Muscle layer of colon (tissue), 2 donors: ENCODE data around the gene AKT1S1.

ENCODE experiments used
- H3K27ac ChIP-seq: one replicate; pipeline ENCODE4 v1.7.0; 2013; ENCODE audit warnings: low read depth, mild to moderate bottlenecking, low read length, moderate library complexity
- H3K27me3 ChIP-seq, 2 donors: one replicate each; pipeline ENCODE4 v1.7.0; 2013; ENCODE audit warnings: low read length in 2 of 2, mild to moderate bottlenecking in 2 of 2; ENCODE audit not compliant: insufficient read depth in 2 of 2, control insufficient read depth in 1 of 2
- H3K36me3 ChIP-seq: one replicate; pipeline ENCODE4 v1.7.0; 2013; ENCODE audit warnings: mild to moderate bottlenecking, low read length; ENCODE audit not compliant: insufficient read depth
- H3K4me1 ChIP-seq: one replicate; pipeline ENCODE4 v1.7.0; 2013; ENCODE audit warnings: mild to moderate bottlenecking, low read length; ENCODE audit not compliant: insufficient read depth
- H3K4me3 ChIP-seq, 2 donors: one replicate each; pipeline ENCODE4 v1.7.0; 2013; ENCODE audit warnings: low read length in 2 of 2, low read depth in 1 of 2, mild to moderate bottlenecking in 1 of 2, moderate library complexity in 1 of 2
- H3K9ac ChIP-seq: one replicate; pipeline ENCODE4 v1.7.0; 2013; ENCODE audit warnings: low read length
- H3K9me3 ChIP-seq: one replicate; pipeline ENCODE4 v1.7.0; 2013; ENCODE audit warnings: mild to moderate bottlenecking, low read length
- donor health status: abdominal sarcoma.
- donor health status: Adenocarcinoma of cecum.

The AKT1S1 gene

GRCh38 chr19:49869484-49870308 is 7.5 kb downstream of the AKT1S1 start:
- peaks cover 23% of the 10 kb centered on the region for H3K36me3 ChIP-seq
- H3K4me3 ChIP-seq: peak overlapping the region; percentile 49 to 68
- peak overlapping the region; percentile 92 for H3K27ac ChIP-seq
- no peaks in the 10 kb centered on the region for H3K27me3 ChIP-seq
- H3K9ac ChIP-seq: peak overlapping the region; percentile 68
- no peaks in the 10 kb centered on the region for H3K9me3 ChIP-seq
- peaks cover 42% of the 10 kb centered on the region for H3K4me1 ChIP-seq

GRCh38 chr19:49869009-49869483 is 8.1 kb downstream of the AKT1S1 start:
- Histone ChIP-seq H3K36me3 (peaks cover 26% of the 10 kb centered on the region), H3K9me3 (no peaks in the 10 kb centered on the region), H3K27me3 (no peaks in the 10 kb centered on the region), H3K9ac (peak overlapping the region; percentile 68), H3K4me3 (peak overlapping the region; percentile 25 to 61), H3K27ac (peak overlapping the region; percentile 92), H3K4me1 (peaks cover 42% of the 10 kb centered on the region)

GRCh38 chr19:49866933-49867782 is 10.0 kb downstream of the AKT1S1 start, which contains the start of gene PNKP:
Gene PNKP, minus strand, starts transcription at chr19:49867576. Its CDS starts 372 bp downstream, at chr19:49867204.
- peak within 1 kb of the TSS; percentile 98 for H3K27ac ChIP-seq
- peak within 1 kb of the TSS; percentile 65 to 91 for H3K4me3 ChIP-seq
- H3K4me1 ChIP-seq: peaks cover 42% of the 10 kb centered on the region
- H3K27me3 ChIP-seq: no peaks in the 10 kb centered on the region
- H3K36me3 ChIP-seq: peaks cover 31% of the 10 kb centered on the region
- H3K9me3 ChIP-seq: no peaks in the 10 kb centered on the region
- H3K9ac ChIP-seq: peak within 1 kb of the TSS; percentile 76

- no peak overlapping the region for H3K4me3 ChIP-seq
- H3K9me3 ChIP-seq: no peaks in the 10 kb centered on the region
- no peak overlapping the region for H3K27ac ChIP-seq
- H3K27me3 ChIP-seq: no peaks in the 10 kb centered on the region
- peaks cover 32% of the 10 kb centered on the region for H3K4me1 ChIP-seq
- no peak overlapping the region for H3K9ac ChIP-seq
- H3K36me3 ChIP-seq: peaks cover 19% of the 10 kb centered on the region
These were observed 12.3 kb downstream of the AKT1S1 start for GRCh38 chr19:49864890-49865289.

GRCh38 chr19:49863935-49864320 is 13.2 kb downstream of the AKT1S1 start:
- no peak overlapping the region for H3K9ac ChIP-seq
- no peaks in the 10 kb centered on the region for H3K9me3 ChIP-seq
- H3K36me3 ChIP-seq: peaks cover 19% of the 10 kb centered on the region
- H3K4me3 ChIP-seq: no peak overlapping the region
- peaks cover 30% of the 10 kb centered on the region for H3K4me1 ChIP-seq
- no peak overlapping the region for H3K27ac ChIP-seq
- H3K27me3 ChIP-seq: no peaks in the 10 kb centered on the region

GRCh38 chr19:49863254-49863934 is 13.8 kb downstream of the AKT1S1 start:
- H3K36me3 ChIP-seq: peaks cover 19% of the 10 kb centered on the region
- no peaks in the 10 kb centered on the region for H3K27me3 ChIP-seq
- peaks cover 24% of the 10 kb centered on the region for H3K4me1 ChIP-seq
- H3K27ac ChIP-seq: no peak overlapping the region
- H3K9me3 ChIP-seq: no peaks in the 10 kb centered on the region
- H3K4me3 ChIP-seq: no peak overlapping the region
- H3K9ac ChIP-seq: no peak overlapping the region

GRCh38 chr19:49862391-49863253 is 14.5 kb downstream of the AKT1S1 start:
- Histone ChIP-seq H3K4me3 (no peak overlapping the region), H3K27ac (no peak overlapping the region), H3K36me3 (peaks cover 22% of the 10 kb centered on the region), H3K4me1 (peaks cover 21% of the 10 kb centered on the region), H3K27me3 (no peaks in the 10 kb centered on the region), H3K9ac (no peak overlapping the region), H3K9me3 (no peaks in the 10 kb centered on the region)

- Histone ChIP-seq H3K27ac (no peak overlapping the region), H3K9me3 (no peaks in the 10 kb centered on the region), H3K36me3 (peaks cover 26% of the 10 kb centered on the region), H3K27me3 (no peaks in the 10 kb centered on the region), H3K9ac (no peak overlapping the region), H3K4me1 (peaks cover 20% of the 10 kb centered on the region), H3K4me3 (no peak overlapping the region)
These were observed 15.4 kb downstream of the AKT1S1 start for GRCh38 chr19:49861541-49862378.

- no peaks in the 10 kb centered on the region for H3K9me3 ChIP-seq
- H3K4me3 ChIP-seq: no peak overlapping the region
- peaks cover 26% of the 10 kb centered on the region for H3K36me3 ChIP-seq
- H3K4me1 ChIP-seq: peaks cover 14% of the 10 kb centered on the region
- H3K27ac ChIP-seq: peak overlapping the region; percentile 42
- no peak overlapping the region for H3K9ac ChIP-seq
- no peaks in the 10 kb centered on the region for H3K27me3 ChIP-seq
These were observed 16.0 kb downstream of the AKT1S1 start for GRCh38 chr19:49861107-49861506.
